HG02981 (cell line): ENCODE data around the gene SSX2IP.
"Not testable (repeated sequence)": the region's sequence is repeated elsewhere in the genome, so short reads cannot be mapped to it uniquely, and the experiment has no call there.

Source experiments
- ATAC-seq: cut with Tn5 transposase; IDR thresholded peaks from one replicate; pipeline ENCODE4 v1.9.1; 2021; ENCODE audit warnings: mild to moderate bottlenecking, moderate library complexity; ENCODE audit not compliant: unreplicated experiment

The SSX2IP gene

DNA sequence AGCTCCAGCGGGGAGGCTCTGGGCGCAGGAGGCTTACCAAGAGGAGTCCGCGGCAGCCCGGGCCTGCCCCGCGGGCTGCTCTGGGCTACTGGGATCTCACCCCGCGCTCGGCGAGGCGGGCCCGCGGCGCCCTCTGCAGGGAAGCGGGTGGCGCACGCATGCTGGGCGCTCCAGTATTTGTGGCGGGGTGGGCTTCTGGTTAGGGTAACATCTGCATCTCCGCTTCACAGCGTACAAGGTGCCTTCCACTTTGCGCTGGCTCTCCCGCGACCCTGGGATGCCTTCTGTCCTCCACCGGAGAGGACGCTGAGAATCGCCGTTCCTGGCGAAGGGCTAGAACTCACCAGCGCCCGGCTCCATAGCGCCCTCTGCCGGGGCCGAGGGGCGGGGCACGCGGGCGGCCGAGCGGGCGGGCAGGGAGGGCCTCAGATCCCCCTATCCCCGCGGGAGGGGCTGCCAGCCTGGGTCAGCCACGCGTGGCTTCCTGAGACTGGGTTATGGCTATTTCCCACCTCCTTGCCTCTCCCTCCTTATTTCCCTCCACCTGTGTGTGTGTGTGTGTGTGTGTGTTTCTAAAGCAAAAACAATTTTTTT, 69.4 kb downstream of the SSX2IP start:
- peak; percentile 93 for ATAC-seq

DNA sequence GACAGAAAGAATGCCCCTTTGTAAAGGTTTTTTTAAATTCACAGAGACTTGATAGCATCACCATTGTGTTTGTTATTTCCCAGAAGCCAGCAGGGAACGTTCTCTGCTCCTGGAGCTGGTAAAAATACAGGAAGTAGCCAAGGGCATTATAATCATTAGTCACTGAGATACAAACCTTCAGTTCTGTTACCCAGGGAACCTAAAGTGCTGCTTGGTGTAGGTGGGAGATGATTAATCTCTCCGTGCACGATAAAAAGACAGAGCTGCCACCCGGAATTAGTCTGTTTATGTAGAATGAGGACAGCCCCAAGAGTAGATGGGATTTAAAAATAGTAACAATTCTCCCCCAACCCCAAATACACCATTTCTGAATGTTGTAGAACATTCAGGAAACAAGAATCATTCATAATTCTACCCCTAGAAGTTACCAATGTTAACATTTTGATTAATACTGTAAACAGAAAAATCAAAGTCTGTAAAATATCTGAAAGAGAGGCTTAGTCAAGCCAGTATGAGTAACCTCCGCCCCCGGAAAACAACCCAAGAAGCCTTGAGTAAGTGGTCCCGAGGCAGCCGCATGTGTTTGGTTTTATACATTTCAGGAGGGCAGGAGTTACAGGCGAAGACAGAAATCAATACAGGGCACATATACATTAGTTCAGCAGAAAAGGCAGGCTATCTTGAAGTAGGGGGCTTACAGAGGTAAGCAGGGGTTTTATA, 70.7 kb downstream of the SSX2IP start:
- no peak for ATAC-seq

DNA sequence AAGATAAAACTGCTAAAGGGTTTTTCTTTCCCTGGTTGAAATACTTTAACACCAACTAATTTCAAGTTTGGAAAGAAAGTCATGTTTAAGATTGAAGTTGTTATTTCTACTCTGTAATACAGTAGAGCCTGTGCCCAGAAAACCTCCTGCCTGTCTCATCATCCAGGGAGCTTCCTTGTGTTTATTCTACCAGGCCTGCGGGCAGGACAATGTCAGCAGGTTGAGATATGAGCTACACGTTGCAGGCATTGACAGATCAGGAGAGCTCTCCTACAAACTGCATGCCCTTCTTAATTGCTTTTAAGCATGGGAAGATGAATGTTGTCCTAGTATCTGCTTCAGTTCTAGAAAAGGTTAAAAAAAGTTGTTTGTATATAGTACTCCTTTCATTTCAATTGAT, 72.9 kb downstream of the SSX2IP start:
- ATAC-seq, result no peak

DNA sequence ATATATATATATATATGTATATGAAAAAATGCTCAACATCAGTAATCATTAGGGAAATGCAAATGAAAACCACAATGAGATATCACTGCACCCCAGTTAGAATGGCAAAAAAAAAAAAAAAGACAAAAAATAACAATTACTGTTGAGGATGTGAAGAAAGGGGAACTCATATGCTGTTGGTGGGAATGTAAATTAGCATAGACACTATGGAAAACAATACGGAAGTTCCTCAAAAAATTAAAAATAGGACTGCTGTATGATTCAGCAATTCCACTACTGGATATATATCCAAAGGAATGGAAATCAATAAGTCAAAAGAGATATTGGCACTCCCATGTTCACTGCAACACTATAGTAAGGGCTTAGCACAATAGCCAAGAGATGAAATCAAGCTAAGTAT, 74.5 kb downstream of the SSX2IP start:
- ATAC-seq, result no peak

DNA sequence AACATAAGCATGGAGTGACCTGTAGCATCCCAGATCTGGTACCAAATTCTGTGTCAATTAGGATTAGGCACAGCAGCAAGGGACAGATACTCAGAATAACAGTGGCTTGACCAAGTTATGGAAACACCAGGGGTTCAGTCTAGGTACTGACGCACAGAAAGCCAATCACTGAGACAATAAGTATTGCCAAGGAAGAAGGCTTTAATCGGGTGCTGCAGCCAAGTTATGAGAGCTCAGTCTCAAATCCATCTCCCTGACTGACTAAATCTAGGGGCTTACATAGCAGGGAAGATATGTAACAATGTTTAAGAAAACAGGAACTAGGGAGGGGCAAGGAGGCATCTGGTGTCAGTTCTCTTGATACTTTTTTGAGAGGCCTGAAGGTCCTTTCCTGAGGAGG, 76.4 kb downstream of the SSX2IP start:
- ATAC-seq, result no peak

DNA sequence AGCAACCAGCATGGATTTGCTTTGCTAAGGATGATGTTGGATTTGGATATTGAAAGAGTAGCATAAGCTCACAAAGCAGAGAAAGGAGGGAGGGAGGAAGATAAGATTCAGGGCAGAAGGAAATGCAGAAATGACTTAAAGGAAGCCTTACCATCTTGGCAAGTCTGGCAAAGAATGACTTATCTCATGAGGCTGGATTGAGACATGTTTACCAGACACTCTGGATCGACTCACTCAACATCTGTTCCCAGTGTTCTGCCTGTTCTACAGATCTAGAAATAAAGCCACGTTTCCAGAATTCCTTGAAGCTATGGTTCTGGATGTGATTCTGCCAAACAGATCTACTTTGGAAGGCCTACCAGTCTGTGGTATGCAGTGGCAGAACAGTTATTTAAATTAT, 77.2 kb downstream of the SSX2IP start:
- no peak for ATAC-seq

DNA sequence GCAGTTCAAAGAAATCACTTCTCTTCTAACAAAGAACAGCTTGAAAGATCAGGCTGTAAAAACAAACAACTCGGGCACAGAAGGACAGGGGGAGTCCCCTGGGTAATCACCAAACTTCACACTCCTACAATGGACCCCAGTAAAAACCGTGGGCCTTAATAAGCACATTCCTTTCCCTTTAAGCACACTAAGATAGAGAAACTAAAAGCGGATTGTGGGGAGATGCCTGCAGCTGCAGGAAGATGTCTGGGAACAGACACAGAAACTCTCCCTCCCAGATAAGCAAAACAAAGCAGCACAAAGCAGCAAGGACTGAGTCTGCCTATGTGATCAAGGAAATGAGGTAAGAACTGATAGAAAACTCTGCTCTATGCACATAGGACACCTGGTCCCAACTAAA, 78.5 kb downstream of the SSX2IP start:
- ATAC-seq, result no peak

DNA sequence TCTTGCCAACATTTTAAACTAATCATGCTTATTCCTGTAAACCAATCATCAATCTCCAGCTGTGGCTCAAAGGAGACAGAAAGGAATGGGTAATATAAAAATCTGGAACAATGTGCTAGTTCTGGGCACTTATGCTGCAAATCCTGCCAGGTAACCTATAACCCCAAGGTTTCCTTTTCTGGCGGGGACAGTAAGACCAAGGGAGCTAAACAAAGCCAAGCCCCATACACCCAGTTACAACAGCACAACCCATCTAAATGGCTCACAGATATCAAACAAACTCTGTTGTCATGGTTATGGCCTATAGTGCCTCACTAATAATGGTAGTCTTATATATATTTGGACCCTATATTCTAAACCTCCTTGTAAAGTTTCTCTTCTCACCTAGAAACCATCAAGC, 79.2 kb downstream of the SSX2IP start:
- ATAC-seq, result no peak

DNA sequence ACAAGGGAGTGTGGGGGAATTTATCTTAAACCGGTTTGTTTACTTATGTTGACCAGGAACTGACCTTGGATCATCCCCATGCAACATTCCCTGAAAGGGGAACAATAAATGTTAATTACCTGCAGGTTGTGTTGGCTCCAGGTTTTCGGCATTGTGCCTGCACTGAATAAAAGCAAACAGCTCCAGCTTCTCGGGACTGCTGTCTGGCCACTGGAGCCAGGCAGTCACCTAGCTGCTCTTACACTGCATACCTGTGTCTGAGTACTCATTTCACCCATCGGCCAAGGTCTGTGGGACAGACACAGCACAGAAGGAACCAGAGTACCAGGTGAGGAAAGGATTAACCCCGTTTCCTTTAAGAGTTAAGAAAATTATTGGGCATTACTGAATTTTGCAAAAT, 83.3 kb downstream of the SSX2IP start:
- no peak for ATAC-seq

DNA sequence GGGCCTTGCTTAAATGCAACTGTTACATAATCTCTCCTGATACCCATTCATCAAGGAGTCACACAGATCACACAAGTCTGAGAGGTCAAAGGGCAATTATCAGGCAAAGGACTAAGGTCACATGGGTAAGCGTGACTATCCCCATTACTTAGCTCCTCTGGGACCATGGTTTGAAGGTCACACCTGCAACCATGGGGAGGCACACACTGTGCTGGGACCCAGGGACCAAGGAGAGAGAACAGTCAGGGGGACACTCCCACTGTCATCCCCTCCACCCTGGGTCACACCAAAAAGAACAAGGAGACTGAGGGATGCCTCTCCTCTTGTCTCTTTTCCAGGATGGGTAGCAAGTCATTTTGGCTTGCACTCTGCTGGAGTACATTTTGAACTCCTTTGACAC, 85.1 kb downstream of the SSX2IP start:
- no peak for ATAC-seq

DNA sequence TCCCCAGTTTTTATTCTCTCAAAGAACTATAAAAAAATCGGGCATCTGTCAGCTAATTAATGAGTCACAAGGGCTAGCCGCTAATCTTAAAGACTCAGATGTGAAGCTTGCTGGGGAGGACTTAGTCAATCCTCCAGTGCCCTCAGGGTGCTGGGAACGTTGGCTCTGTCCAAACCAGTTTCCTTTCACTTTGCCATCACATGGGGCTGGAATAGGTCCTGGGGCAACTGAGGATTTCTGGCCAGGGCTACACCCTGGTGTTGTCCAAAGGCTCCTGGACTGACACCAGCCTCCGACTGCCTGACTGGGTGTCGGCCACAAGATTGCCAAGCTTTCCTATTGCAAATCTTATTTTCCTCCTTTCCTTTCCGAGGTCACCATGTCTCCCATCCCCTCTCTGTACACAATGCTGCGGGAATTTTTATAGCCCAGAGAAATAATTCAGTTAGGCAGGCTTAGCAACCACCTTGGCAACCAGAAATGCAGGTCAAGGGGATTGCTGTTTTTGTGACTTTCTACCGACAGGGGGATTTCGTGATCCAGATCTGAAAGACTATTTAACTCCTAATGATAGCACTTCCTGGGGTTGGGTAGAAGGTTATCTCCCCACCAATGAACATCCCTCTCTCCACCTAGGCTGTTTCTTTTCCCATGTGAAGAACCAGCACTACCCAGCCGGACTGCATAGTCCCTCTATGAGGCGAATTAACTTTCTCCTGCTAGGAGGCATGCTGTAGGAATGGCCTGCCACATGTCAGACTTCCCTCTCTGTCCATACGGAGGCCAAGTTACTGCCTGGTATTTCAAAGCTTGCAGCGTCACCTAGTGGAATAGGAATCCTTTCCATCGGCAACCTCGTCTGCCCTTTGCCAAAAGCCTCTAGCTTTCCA, 86.1 kb downstream of the SSX2IP start:
- ATAC-seq, result no peak

DNA sequence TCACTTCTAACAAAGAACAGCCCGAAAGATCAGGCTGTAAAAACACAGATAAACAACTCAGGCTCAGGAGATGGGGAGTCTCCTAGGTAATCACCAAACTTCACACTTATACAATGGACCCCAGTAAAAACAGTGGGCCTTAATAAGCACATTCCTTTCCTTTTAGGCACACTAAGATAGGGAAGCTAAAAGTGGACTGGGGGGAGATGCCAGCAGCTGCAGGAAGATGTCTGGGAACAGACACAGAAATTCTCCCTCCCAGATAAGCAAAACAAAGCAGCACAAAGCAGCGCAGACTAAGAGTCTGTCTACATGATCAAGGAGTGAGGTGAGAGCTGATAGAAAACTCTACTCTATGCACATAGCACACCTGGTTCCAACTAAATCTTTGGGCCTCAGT, 87.0 kb downstream of the SSX2IP start:
- ATAC-seq, result no peak

DNA sequence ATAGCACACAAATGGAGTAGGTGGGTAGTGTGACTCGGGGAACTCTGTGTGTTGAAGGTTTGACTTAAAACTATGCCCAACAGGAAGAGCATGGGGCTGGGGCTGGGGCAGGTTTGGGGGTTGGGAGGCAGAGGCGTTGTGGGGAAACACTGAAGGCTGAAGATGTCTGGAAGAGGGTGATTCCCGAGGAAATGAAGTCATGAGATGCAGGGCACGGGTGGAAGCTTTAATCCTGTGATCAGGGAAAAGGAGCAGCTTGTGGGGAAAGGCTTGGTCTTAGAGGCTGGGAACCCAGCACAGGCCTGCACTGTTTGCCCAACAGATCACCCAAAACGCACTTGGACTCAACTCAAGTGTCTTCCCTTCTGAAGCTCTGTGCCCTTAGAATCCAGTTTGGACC, 89.5 kb downstream of the SSX2IP start:
- ATAC-seq, result no peak

DNA sequence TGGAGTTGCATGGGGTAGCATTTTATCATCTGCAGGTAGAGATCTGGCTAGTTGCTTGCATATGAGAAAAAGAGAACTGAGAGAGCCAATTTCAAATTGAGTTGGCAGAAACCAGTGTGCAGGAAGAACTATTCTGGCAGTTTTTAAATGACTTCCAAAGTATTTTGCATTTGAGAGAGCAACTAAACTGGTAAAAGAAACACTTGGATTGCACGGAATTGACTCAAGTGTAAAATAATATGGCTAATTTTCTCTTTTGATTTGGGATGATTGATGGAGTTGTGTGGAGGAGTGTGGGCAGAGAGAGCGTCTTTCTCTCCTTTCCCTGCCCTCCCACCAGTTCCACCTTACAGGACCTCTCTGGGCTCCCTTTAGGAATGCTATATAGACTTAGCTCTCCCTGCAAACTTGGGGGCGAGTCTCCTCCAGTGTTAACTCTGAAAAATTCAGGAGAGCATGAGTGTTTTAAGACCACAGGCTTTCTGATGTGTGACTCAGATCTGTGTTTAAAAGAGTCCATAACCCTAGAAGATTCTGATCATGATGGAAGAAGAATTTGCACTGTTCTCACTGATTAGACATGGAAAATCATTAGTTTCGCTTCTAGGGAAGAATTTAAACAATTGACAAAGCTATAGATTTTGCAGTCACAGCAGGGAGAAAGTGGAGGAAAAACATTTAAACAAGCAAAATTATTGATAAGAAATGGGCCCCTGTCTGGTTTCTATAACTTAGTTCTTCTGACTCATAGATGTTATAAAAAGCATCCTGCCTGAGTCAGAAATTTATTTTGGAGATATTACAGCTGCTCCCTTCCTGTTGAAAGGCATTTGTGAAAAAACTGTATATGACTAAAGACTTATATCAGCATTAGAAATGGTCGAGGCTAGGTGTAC, 91.2 kb downstream of the SSX2IP start:
- ATAC-seq, result peak; percentile 73

DNA sequence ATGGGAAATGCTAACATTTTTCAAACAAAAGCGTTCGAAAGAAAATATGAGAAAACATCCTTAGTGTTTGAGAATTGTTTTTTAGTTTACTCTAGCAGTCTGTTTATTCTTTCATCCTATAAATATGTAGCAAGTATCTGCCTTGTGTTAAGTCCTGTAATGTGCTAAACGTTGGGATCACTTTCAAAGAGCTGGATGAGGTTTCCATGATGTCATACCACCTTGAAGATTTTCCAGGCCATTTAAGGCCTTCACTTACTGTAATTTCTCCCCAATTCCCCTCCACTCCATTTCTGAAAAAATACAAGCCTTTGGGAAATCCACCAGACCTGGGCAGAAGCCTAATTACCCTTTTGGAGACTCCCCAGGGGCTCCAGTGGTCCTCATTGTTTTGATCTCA, 91.8 kb downstream of the SSX2IP start:
- ATAC-seq, result no peak

DNA sequence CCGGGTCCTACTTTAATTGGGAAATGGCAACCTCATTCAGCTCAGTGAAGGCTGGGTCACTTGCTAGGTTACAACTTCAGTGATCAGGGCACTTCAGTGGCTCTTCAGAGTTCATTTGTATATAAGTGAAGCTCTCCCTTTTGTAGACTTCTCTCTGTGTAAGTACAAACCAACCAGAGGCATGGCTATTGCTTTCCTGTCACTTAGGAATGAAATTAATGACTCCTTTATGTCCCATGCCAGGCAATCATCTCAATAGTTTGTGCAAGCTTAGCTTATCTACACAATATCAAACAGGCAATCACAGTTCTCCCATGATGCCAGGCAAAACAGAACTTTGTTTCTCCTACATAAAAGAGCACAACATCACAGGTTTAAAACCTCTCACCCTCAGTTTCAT, 93.2 kb downstream of the SSX2IP start:
- no peak for ATAC-seq

DNA sequence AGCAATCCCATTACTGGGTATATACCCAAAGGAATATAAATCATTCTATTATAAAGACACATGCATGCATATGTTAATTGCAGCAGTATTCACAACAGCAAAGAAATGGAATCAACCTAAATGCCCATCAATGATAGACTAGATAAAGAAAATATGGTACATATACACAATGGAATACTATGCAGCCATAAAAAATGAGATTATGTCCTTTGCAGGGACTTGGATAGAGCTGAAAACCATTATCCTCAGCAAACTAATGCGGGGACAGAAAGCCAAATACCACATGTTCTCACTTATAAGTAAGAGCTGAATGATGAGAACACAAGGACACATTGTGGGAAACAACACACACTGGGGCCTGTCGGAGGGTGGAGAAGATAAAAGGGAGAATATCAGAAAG, 95.3 kb downstream of the SSX2IP start:
- not testable (repeated sequence) for ATAC-seq
